ENCODE measurements around the gene PSTPIP2. TPM values are rescaled to one million over a fixed set of nuclear protein-coding genes. Genes with fewer than 3 reads are reported as not detected.

Gene PSTPIP2
- total RNA-seq, 1 experiment from 2014 or later = 3.3 TPM

DNA sequence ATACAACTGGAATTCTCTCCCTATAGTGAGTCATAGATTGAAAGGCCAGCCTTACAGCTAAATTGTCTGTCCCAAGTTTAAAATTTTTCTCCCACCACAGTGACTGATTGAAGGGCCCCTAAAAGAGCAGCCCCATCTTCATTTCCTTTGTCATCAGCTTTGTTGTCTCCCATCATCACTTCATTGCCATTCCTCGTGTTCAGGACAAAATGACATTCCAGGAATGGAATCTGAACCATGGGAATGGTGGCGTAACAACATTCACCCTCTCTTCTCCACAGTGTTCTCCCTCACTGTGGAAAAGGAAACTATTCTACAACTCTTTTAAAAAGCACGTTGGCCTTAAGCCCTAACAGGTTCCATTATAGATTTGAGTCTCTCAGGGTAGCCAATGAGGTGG lies 52.1 kb downstream of the PSTPIP2 start:
- Histone ChIP-seq H2BK20ac (ENCODE audit: low read depth, low read length, poor library complexity, severe bottlenecking) (no peak overlapping the region), H2BK5ac (ENCODE audit: insufficient read length, low read length) (no peak overlapping the region), H4K5ac (ENCODE audit: insufficient read length, low read depth, low read length) (no peak overlapping the region), H3K23me2 (ENCODE audit: insufficient read length, low read depth, low read length, poor library complexity, severe bottlenecking) (no peaks in the 10 kb centered on the region), H2BK12ac (ENCODE audit: insufficient read length, low read depth, low read length) (no peak overlapping the region), H2AFZ (ENCODE audit: low read length) (no peak overlapping the region), H2BK15ac (ENCODE audit: low read depth, low read length) (no peak overlapping the region), H2AK5ac (ENCODE audit: insufficient read length, low read length) (no peak overlapping the region), H3K9me3 (ENCODE audit: control insufficient read depth, low read depth, low read length) (no peaks in the 10 kb centered on the region), H3K23ac (ENCODE audit: insufficient read length, low read depth, low read length) (no peak overlapping the region), H3K4ac (ENCODE audit: low read depth, low read length) (no peak overlapping the region), H4K20me1 (ENCODE audit: control insufficient read depth, insufficient read depth, insufficient read length) (no peaks in the 10 kb centered on the region), H3K27me3 (ENCODE audit: insufficient read depth, low read length) (no peaks in the 10 kb centered on the region), H3K4me2 (ENCODE audit: insufficient read depth, insufficient read length, low read length) (no peak overlapping the region), H3K27ac (ENCODE audit: insufficient read length, low read depth, low read length) (no peak overlapping the region), H2BK120ac (ENCODE audit: low read depth, low read length, poor library complexity, severe bottlenecking) (no peak overlapping the region), H3T11ph (ENCODE audit: low read length) (no peak overlapping the region), H3K9ac (ENCODE audit: extremely low read depth, insufficient read length, low read length) (no peak overlapping the region), H4K91ac (ENCODE audit: insufficient read length, low read depth, low read length) (no peak overlapping the region), H3K4me1 (ENCODE audit: insufficient read depth, low read length) (no peaks in the 10 kb centered on the region), H3K56ac (ENCODE audit: insufficient read length, low read depth, low read length) (no peak overlapping the region), H4K8ac (replicated peaks; ENCODE audit: insufficient read length, low read depth, low read length) (no peak overlapping the region), H3K18ac (ENCODE audit: insufficient read length, low read depth, low read length) (no peak overlapping the region), H3K79me1 (ENCODE audit: insufficient read depth, low read depth, low read length, poor library complexity, severe bottlenecking) (no peaks in the 10 kb centered on the region), H3K14ac (ENCODE audit: insufficient read depth, low read length) (no peak overlapping the region), H3K79me2 (ENCODE audit: insufficient read depth, low read length) (no peaks in the 10 kb centered on the region)
- Mint-ChIP-seq H3K9me3 (no peaks in the 10 kb centered on the region), H3K4me1 (no peaks in the 10 kb centered on the region), H3K36me3 (ENCODE audit: insufficient read depth in 1 of 3, low read depth in 3 of 3) (no peaks in the 10 kb centered on the region), H3K27ac (no peak overlapping the region), H3K4me3 (no peak overlapping the region), H3K27me3 (ENCODE audit: low read depth) (peaks cover 2% of the 10 kb centered on the region; the same call in 1 of the 2 replicates)
- no CpG with 5 or more reads among the region's 3 CpGs for WGBS (ENCODE audit: extremely low coverage, insufficient read length, low lambda C conversion rate)
- DNase-seq = no peak
- TF ChIP-seq, protein P1, sequence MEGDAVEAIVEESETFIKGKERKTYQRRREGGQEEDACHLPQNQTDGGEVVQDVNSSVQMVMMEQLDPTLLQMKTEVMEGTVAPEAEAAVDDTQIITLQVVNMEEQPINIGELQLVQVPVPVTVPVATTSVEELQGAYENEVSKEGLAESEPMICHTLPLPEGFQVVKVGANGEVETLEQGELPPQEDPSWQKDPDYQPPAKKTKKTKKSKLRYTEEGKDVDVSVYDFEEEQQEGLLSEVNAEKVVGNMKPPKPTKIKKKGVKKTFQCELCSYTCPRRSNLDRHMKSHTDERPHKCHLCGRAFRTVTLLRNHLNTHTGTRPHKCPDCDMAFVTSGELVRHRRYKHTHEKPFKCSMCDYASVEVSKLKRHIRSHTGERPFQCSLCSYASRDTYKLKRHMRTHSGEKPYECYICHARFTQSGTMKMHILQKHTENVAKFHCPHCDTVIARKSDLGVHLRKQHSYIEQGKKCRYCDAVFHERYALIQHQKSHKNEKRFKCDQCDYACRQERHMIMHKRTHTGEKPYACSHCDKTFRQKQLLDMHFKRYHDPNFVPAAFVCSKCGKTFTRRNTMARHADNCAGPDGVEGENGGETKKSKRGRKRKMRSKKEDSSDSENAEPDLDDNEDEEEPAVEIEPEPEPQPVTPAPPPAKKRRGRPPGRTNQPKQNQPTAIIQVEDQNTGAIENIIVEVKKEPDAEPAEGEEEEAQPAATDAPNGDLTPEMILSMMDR (conservative IDR thresholded peaks at IDR 0.05) = no peak
